Adrenal gland (tissue), 12 donors: ENCODE results near the gene TXNDC17. TPM values are rescaled to one million over a fixed set of nuclear protein-coding genes. Genes with fewer than 3 reads are reported as not detected.

Experiments
- DNase-seq, 7 donors: peaks; one replicate each; pipeline ENCODE4 v3.0.0-alpha.2; 2019 to 2020
- H3K27ac ChIP-seq, 5 donors: fragments of 200-600 bp; sonication (generic) in 4 of 5; 1 replicate in 3 of 5; 2 replicates in 2 of 5; pipeline versions ENCODE4 v1.5.1 to v1.8.0; 2016 to 2020; ENCODE audit warnings: mild to moderate bottlenecking in 1 of 5
- H3K27me3 ChIP-seq: fragments of 200-600 bp; 2 replicates; pipeline ENCODE4 v1.8.0; 2021
- H3K36me3 ChIP-seq, 2 donors: fragments of 200-600 bp; replicated peaks in 1 of 2; 1 replicate in 1 of 2; 2 replicates in 1 of 2; pipeline versions ENCODE4 v1.5.1 to v1.8.0; 2018 to 2022
- H3K4me1 ChIP-seq, 2 donors: fragments of 200-600 bp; replicated peaks in 1 of 2; 1 replicate in 1 of 2; 2 replicates in 1 of 2; pipeline versions ENCODE4 v1.5.1 to v1.8.0; 2018 to 2021
- H3K4me3 ChIP-seq, 4 donors: fragments of 200-600 bp; sonication (generic) in 3 of 4; one replicate each; pipeline ENCODE4 v1.5.1; 2016 to 2018
- H3K9me3 ChIP-seq, 3 donors: fragments of 200-600 bp; sonication (generic) in 1 of 3; replicated peaks in 1 of 3; 1 replicate in 2 of 3; 2 replicates in 1 of 3; pipeline versions ENCODE4 v1.5.1 to v1.8.0; 2016 to 2021
- POLR2A ChIP-seq, 2 donors: fragments of 450-650 bp; IDR thresholded peaks; one replicate each; pipeline ENCODE4 v1.6.1; 2017; ENCODE audit warnings: antibody characterized with exemption in 2 of 2, mild to moderate bottlenecking in 2 of 2, moderate library complexity in 1 of 2
- WGBS, 4 donors: extraction: QIAGEN DNeasy Blood & Tissue Kit in 2 of 4; methylation state at CpG; one replicate each; pipeline versions ENCODE4 v1.1.5 to v1.1.7; 2013 to 2017; 5-methylcytosine and 5-hydroxymethylcytosine counted together
- intact Hi-C, 2 donors: fragments of 100-400 bp; cut with DNase I; formaldehyde crosslinking; loops; one replicate each; pipeline versions ENCODE4 v1.14.1 to v1.15.0; 2022 to 2023
- polyA plus RNA-seq, 3 donors: library from polyadenylated mRNA; stranded (reverse); fragments of 200-250 nt in 2 of 3; fragments of 350-450 nt in 1 of 3; fragmentation: Illumina TruSeq in 1 of 3; extraction: RNeasy Lipid Tissue Mini Kit (QIAGEN cat#74804) in 1 of 3; gene quantifications; one replicate each; pipeline ENCODE4 v1.2.3, GENCODE V29; 2013 to 2014
- total RNA-seq, 9 donors: library from RNA; depleted of rRNA in 4 of 9; stranded (reverse); fragments of >200 nt in 4 of 9; fragments of 120-200 nt in 1 of 9; fragmentation: NEBNext Ultra II Directional in 1 of 9; extraction: Animal tissue kit (Norgen Biotek cat#: 25700) in 1 of 9; gene quantifications; one replicate each; pipeline versions ENCODE4 v1.1.0 to v1.2.4, GENCODE V29; 2013 to 2023
- TF ChIP-seq, protein P1 (sequence below), 6 experiments: fragments of 450-650 bp in 4 of 6; fragments of 200-600 bp in 2 of 6; sonication (generic) in 1 of 6; IDR thresholded peaks; 1 replicate in 5 of 6; 2 replicates in 1 of 6; pipeline versions ENCODE4 v1.5.1 to v1.8.0; 2016 to 2021; ENCODE audit warnings: antibody characterized with exemption in 6 of 6, mild to moderate bottlenecking in 2 of 6, moderate library complexity in 1 of 6
- donor health status: healthy with polysubstance abuse.
- donor health status: Bipolar disorder and iron deficiency.
- donor health status: DM: yes; HTN: yes; CAD: no.
- donor health status: DM: no; HTN: no; CAD: no.
- donor health status: DM: no; HTN: no; CAD: no.
- donor health status: DM: yes; HTN: yes; CAD: no.

Gene TXNDC17
- total and polyA plus RNA-seq, 12 donors = 64.6 to 224 (median 132) TPM

DNA sequence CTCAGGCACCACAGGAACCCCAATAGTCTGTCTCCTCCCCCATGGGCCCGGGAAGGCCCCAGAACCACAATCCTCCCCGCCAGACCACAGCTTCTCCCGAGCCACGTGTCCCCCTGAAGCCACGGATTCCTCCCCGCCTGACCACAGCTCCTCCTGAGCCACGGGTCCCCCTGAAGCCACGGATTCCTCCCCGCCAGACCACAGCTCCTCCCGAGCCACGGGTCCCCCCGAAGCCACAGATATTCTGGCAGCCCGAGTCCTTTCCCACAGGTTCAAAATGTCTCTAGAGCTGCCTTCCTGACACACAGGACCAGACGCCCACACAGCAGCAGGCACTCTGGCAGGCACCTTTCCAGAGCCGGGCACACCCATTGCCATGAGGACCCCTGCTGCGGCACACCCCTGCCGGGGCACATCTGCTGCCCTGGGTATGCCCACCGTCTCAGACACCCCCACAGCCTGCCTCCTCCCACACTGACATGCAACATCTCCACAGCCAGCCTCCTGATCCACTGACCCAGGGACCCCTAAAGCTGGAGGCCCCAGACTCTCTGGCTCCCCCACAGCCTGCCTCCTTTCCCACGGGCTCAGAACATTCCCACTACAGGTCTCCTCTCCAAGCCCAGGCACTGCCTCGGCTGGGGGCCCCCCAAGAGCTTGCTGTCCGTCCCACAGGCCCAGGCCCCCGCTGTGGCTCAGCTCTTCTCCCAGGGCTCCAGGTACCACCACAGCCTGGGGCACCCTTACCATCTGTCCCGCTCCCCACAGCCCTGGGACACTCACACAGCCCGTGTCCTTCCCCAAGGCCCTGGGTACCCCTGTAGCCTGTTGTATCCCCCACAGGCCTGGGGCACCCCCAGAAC lies 2.6 kb upstream of the TXNDC17 start:
- H3K4me1 ChIP-seq = peaks cover 13 to 23% of the 10 kb centered on the region in 2 donors
- 72 to 84% (median 76%) methylated on average over 20 to 24 of the region's 24 CpGs for WGBS, 4 donors
- H3K27ac ChIP-seq = no peak overlapping the region
- TF ChIP-seq, protein P1, sequence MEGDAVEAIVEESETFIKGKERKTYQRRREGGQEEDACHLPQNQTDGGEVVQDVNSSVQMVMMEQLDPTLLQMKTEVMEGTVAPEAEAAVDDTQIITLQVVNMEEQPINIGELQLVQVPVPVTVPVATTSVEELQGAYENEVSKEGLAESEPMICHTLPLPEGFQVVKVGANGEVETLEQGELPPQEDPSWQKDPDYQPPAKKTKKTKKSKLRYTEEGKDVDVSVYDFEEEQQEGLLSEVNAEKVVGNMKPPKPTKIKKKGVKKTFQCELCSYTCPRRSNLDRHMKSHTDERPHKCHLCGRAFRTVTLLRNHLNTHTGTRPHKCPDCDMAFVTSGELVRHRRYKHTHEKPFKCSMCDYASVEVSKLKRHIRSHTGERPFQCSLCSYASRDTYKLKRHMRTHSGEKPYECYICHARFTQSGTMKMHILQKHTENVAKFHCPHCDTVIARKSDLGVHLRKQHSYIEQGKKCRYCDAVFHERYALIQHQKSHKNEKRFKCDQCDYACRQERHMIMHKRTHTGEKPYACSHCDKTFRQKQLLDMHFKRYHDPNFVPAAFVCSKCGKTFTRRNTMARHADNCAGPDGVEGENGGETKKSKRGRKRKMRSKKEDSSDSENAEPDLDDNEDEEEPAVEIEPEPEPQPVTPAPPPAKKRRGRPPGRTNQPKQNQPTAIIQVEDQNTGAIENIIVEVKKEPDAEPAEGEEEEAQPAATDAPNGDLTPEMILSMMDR (IDR thresholded peaks at IDR 0.05) = no peak
- no peak for TF ChIP-seq POLR2A (IDR thresholded peaks at IDR 0.05)
- intact Hi-C loops = loop anchor here (5.0 to 10.0 kb wide), 2 partner anchors 161 to 163 kb away; no protein-coding TSS in a partner anchor
- no peak for DNase-seq
- no peaks in the 10 kb centered on the region for H3K27me3 ChIP-seq
- no peaks in the 10 kb centered on the region for H3K9me3 ChIP-seq
- no peak overlapping the region for H3K4me3 ChIP-seq
- peaks cover 0 to 9% of the 10 kb centered on the region in 2 donors for H3K36me3 ChIP-seq

DNA sequence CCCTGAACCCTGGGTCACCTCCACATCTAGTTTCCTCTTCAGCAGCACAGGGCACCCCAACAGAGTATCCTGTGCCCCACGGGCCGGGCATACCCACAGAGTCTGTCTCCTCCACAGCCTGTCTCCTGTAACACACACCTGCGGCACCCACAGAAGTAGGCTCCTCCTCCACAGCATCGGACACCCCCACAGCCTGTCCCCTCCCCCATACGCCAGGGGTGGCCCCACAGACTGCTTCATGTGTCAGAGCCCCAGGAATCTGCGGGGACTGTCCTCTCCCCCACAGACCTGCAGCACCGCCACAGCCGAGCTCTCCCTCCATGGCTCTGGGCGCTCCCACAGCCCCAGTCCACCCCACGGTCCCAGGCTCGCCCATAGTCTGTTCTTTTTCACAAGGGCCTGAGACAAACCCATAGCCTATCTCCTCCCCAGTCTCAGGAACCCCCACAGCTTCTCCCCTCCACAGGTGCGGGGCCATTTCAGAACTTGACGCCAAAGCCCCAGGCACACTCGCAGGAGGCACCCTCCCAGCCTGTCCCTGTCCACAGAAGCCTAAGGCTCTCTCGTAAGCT lies 1.8 kb upstream of the TXNDC17 start:
- WGBS, 4 donors = 40 to 52% (median 46%) methylated on average over 12 to 15 of the region's 15 CpGs

DNA sequence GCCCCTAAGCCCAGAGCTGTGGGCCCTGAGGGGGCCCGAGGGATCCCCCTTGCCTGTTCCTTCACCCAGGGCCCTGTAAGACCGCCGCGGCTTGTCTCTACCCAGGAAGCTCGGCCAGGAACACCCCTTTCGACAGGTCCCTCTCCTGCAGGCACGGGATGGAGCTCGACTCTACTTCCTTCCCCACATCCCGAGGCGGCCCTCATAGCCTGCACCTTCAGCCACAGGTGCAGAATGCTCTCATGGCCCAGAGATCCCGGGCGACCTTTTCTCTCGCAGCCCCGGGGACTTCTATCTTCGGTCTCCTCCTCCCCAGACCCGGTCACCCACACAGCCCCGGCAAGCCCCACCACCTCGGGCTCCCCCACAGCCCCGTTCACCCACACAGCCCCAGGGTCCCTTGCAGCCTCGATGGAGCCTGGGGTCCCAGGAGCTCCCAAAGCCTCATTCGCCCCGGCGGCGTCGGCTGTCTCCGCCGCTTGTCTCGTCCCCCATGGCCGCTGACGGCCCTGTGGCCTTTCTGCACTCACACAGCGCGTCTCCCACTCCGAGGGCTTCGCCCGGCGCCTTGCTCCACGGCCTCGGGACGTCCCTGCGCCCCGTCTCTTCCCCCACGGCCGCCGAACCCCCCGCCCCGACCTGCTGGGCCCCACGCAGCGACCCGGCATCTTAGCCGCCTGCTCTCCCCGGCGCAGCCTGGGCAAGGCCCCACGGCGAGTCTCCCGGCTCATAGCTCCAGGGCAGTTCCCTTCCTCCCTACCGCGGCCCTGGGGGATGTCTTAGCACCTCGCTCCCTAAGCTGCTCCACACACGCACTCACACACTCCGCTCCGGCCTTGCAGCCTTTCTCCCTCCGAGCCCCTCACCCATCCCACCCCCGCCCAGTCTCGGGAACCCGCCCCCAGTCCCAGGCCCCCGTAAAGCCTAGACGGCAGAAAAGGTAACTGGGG lies 999 bp upstream of the TXNDC17 start:
- H3K36me3 ChIP-seq = peaks cover 0 to 17% of the 10 kb centered on the region in 2 donors
- H3K4me1 ChIP-seq = peaks cover 13 to 23% of the 10 kb centered on the region in 2 donors
- no peaks in the 10 kb centered on the region for H3K9me3 ChIP-seq
- peak overlapping the region; percentile 71 to 95 (median 78) for H3K27ac ChIP-seq
- intact Hi-C loops = loop anchor here (5.0 to 10.0 kb wide), 2 partner anchors 163 to 165 kb away; no protein-coding TSS in a partner anchor
- no peaks in the 10 kb centered on the region for H3K27me3 ChIP-seq
- DNase-seq = peak in 6 of 7 donors; percentile 35 to 56 (median 48)
- TF ChIP-seq, protein P1 (IDR thresholded peaks at IDR 0.05) = no peak
- no peak for TF ChIP-seq POLR2A (IDR thresholded peaks at IDR 0.05)
- peak overlapping the region; percentile 60 to 91 (median 86) for H3K4me3 ChIP-seq
- 0 to 1% (median 0%) methylated on average over 13 to 67 of the region's 67 CpGs for WGBS, 4 donors

More for the DNA sequence above, 1.8 kb upstream of the TXNDC17 start:
- peak in 1 of 7 donors; percentile 28 for DNase-seq
- intact Hi-C loops = loop anchor here (5.0 to 10.0 kb wide), 2 partner anchors 162 to 164 kb away; no protein-coding TSS in a partner anchor
- peak overlapping the region in 2 of 4 donors; percentile 60 to 91 for H3K4me3 ChIP-seq
- H3K27me3 ChIP-seq = no peaks in the 10 kb centered on the region
- H3K36me3 ChIP-seq = peaks cover 0 to 12% of the 10 kb centered on the region in 2 donors
- H3K27ac ChIP-seq = no peak overlapping the region
- TF ChIP-seq, protein P1 (IDR thresholded peaks at IDR 0.05) = no peak
- TF ChIP-seq POLR2A (IDR thresholded peaks at IDR 0.05) = no peak
- H3K4me1 ChIP-seq = peaks cover 13 to 23% of the 10 kb centered on the region in 2 donors
- H3K9me3 ChIP-seq = no peaks in the 10 kb centered on the region
